Measurements from ENCODE around the gene USP30. TPM values are rescaled to one million over a fixed set of nuclear protein-coding genes. Genes with fewer than 3 reads are reported as not detected.

The USP30 gene
- total RNA-seq, 2 donors from 2014 or later: 18.0 to 30.1 TPM

GRCh38 chr12:109105176-109105575 lies 52.8 kb downstream of the USP30 start:
- DNase-seq (ENCODE audit: low spot score): no peak
- Histone ChIP-seq H3K27ac (no peak overlapping the region), H3K9me3 (no peaks in the 10 kb centered on the region), H3K4me3 (no peak overlapping the region), H3K36me3 (peaks cover 0 to 4% of the 10 kb centered on the region in 2 donors), H3K27me3 (replicated peaks; ENCODE audit: insufficient read depth) (no peaks in the 10 kb centered on the region), H3K4me1 (replicated peaks) (no peaks in the 10 kb centered on the region)
- TF ChIP-seq POLR2A (IDR thresholded peaks at IDR 0.05) (no peak), POLR2AphosphoS5 (IDR thresholded peaks at IDR 0.05) (no peak), CTCF (IDR thresholded peaks at IDR 0.05) (no peak)
- 74% methylated on average over 5 of the region's 5 CpGs for WGBS
- intact Hi-C loops (cut with DNase I): no loop called here

GRCh38 chr12:109109746-109110350 lies 57.5 kb downstream of the USP30 start:
- Histone ChIP-seq H3K36me3 (no peaks in the 10 kb centered on the region), H3K4me3 (no peak overlapping the region), H3K9me3 (no peaks in the 10 kb centered on the region), H3K27ac (peak overlapping the region; percentile 90), H3K4me1 (replicated peaks) (peaks cover 2% of the 10 kb centered on the region), H3K27me3 (replicated peaks; ENCODE audit: insufficient read depth) (no peaks in the 10 kb centered on the region)
- intact Hi-C loops (cut with DNase I): loop anchor here (10.0 kb wide), 1 partner anchor 275 kb away; no protein-coding TSS in a partner anchor
- TF ChIP-seq CTCF (IDR thresholded peaks at IDR 0.05) (no peak), POLR2A (IDR thresholded peaks at IDR 0.05) (no peak), POLR2AphosphoS5 (IDR thresholded peaks at IDR 0.05) (no peak)
- DNase-seq (ENCODE audit: low spot score): no peak
- WGBS: 80% methylated on average over 6 of the region's 6 CpGs

- TF ChIP-seq POLR2A (IDR thresholded peaks at IDR 0.05) (peak; percentile 67), POLR2AphosphoS5 (IDR thresholded peaks at IDR 0.05) (peak; percentile 90), CTCF (IDR thresholded peaks at IDR 0.05) (peak in 2 of 4 experiments; percentile 13 to 16)
- H3K4me1 ChIP-seq (replicated peaks): peaks cover 11% of the 10 kb centered on the region
Observed at GRCh38 chr12:109110988-109111495, 58.7 kb downstream of the USP30 start.

GRCh38 chr12:109112720-109113465 lies 60.5 kb downstream of the USP30 start:
- Histone ChIP-seq H3K27ac (peak overlapping the region; percentile 23 to 52), H3K4me1 (replicated peaks) (peaks cover 16% of the 10 kb centered on the region), H3K9me3 (no peaks in the 10 kb centered on the region), H3K4me3 (no peak overlapping the region), H3K36me3 (no peaks in the 10 kb centered on the region), H3K27me3 (replicated peaks; ENCODE audit: insufficient read depth) (no peaks in the 10 kb centered on the region)
- intact Hi-C loops (cut with DNase I): loop anchor here (2.0 to 10.0 kb wide), 2 partner anchors 42 to 272 kb away; no protein-coding TSS in a partner anchor
- TF ChIP-seq POLR2AphosphoS5 (IDR thresholded peaks at IDR 0.05): no peak
- no peak for TF ChIP-seq POLR2A (IDR thresholded peaks at IDR 0.05)
- TF ChIP-seq CTCF (IDR thresholded peaks at IDR 0.05): no peak
- DNase-seq (ENCODE audit: low spot score): no peak
- WGBS: 60% methylated on average over 11 of the region's 11 CpGs

More at GRCh38 chr12:109110988-109111495, 58.7 kb downstream of the USP30 start:
- DNase-seq (ENCODE audit: low spot score): peak; percentile 87
- Histone ChIP-seq H3K27me3 (replicated peaks; ENCODE audit: insufficient read depth) (no peaks in the 10 kb centered on the region), H3K4me3 (peak overlapping the region; percentile 47 to 55), H3K9me3 (no peaks in the 10 kb centered on the region), H3K27ac (peak overlapping the region; percentile 90), H3K36me3 (no peaks in the 10 kb centered on the region)
- intact Hi-C loops (cut with DNase I): loop anchor here (10.0 kb wide), 1 partner anchor 274 kb away; no protein-coding TSS in a partner anchor
- 5% methylated on average over 27 of the region's 28 CpGs for WGBS

All from prostate gland (tissue), 2 donors.